ENCODE results near the gene CAPN9. TPM values are rescaled to one million over a fixed set of nuclear protein-coding genes. Genes with fewer than 3 reads are reported as not detected.

Gene CAPN9
- total RNA-seq, 6 experiments from 2014 or later = not detected

- ATAC-seq = no peak
- intact Hi-C loops (cut with DNase I) = no loop called here
- WGBS (ENCODE audit: insufficient coverage, low coverage, low lambda C conversion rate, missing lambda C conversion rate) = 82% methylated on average over 3 of the region's 4 CpGs
- no peaks in the 10 kb centered on the region for H3K36me3 ChIP-seq
- H3K9me3 ChIP-seq = no peaks in the 10 kb centered on the region
- H3K27ac ChIP-seq = no peak overlapping the region
- peaks cover 0 to 13% (median 0%) of the 10 kb centered on the region in 4 donors for H3K4me1 ChIP-seq
- DNase-seq = no peak
- no peak overlapping the region for H3K4me3 ChIP-seq
- H3K27me3 ChIP-seq = no peaks in the 10 kb centered on the region
- TF ChIP-seq, protein P1, sequence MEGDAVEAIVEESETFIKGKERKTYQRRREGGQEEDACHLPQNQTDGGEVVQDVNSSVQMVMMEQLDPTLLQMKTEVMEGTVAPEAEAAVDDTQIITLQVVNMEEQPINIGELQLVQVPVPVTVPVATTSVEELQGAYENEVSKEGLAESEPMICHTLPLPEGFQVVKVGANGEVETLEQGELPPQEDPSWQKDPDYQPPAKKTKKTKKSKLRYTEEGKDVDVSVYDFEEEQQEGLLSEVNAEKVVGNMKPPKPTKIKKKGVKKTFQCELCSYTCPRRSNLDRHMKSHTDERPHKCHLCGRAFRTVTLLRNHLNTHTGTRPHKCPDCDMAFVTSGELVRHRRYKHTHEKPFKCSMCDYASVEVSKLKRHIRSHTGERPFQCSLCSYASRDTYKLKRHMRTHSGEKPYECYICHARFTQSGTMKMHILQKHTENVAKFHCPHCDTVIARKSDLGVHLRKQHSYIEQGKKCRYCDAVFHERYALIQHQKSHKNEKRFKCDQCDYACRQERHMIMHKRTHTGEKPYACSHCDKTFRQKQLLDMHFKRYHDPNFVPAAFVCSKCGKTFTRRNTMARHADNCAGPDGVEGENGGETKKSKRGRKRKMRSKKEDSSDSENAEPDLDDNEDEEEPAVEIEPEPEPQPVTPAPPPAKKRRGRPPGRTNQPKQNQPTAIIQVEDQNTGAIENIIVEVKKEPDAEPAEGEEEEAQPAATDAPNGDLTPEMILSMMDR (IDR thresholded peaks at IDR 0.05) = no peak
- no peak for TF ChIP-seq POLR2A (IDR thresholded peaks at IDR 0.05)
Measured at GRCh38 chr1:230828421-230828820, 81.2 kb downstream of the CAPN9 start.

DNA sequence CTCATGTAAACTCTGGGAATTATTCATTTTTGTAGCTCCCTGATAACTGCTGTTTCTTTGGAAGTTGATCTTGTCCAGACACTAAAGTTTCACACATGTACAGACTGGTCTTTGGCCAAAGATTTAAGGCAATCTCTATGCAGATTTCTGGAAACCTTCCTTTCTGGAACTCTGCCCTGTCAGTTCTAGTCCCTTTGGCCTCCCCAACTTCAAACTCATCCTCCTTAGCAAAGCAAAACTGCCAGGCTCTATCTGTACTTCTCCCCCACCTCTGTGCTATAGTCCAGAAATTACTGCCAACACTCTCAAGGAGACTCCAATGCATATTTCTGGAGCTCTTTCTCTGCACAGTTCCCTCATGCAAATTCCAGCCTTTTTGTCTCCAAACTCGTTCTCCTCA is 84.6 kb downstream of the CAPN9 start:
- Histone ChIP-seq H3K27ac (no peak overlapping the region), H3K4me1 (no peaks in the 10 kb centered on the region), H3K36me3 (no peaks in the 10 kb centered on the region), H3K27me3 (no peaks in the 10 kb centered on the region), H3K9me3 (no peaks in the 10 kb centered on the region), H3K4me3 (no peak overlapping the region)
- intact Hi-C loops (cut with DNase I) = no loop called here
- no peak for ATAC-seq
- 78% methylated on average over 1 of the region's 1 CpG for WGBS (ENCODE audit: insufficient coverage, low coverage, low lambda C conversion rate, missing lambda C conversion rate)
- no peak for TF ChIP-seq POLR2A (IDR thresholded peaks at IDR 0.05)
- TF ChIP-seq, protein P1 (IDR thresholded peaks at IDR 0.05) = no peak
- DNase-seq = no peak

DNA sequence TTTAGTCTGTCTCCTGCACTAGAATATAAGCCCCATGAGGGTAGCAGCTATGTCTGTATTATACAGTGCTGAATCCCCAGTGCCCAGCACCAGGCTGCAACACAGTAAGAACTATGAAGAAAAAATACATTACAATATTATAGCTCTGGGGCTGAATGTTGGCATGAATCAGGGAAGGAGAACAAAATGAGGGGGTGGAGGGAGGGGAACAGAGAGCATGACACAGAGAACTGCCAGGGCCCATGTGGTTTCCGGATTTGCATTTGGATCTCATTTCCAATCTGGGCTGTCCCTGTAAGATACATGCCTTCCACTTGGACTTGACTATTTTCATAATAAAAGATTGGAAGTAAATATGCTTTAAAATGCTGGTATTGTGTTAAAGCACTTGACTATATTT is 85.3 kb downstream of the CAPN9 start:
- Histone ChIP-seq H3K27ac (no peak overlapping the region), H3K27me3 (no peaks in the 10 kb centered on the region), H3K9me3 (no peaks in the 10 kb centered on the region), H3K4me1 (no peaks in the 10 kb centered on the region), H3K4me3 (no peak overlapping the region), H3K36me3 (no peaks in the 10 kb centered on the region)
- ATAC-seq = no peak
- no peak for DNase-seq
- intact Hi-C loops (cut with DNase I) = no loop called here
- WGBS (ENCODE audit: insufficient coverage, low coverage, low lambda C conversion rate, missing lambda C conversion rate) = 75% methylated on average over 1 of the region's 1 CpG
- TF ChIP-seq, protein P1 (IDR thresholded peaks at IDR 0.05) = no peak
- no peak for TF ChIP-seq POLR2A (IDR thresholded peaks at IDR 0.05)

- no peaks in the 10 kb centered on the region for H3K9me3 ChIP-seq
- DNase-seq (no peak), ATAC-seq (no peak)
- H3K36me3 ChIP-seq = no peaks in the 10 kb centered on the region
- H3K4me1 ChIP-seq = no peaks in the 10 kb centered on the region
- H3K27me3 ChIP-seq = no peaks in the 10 kb centered on the region
- TF ChIP-seq, protein P1 (IDR thresholded peaks at IDR 0.05) = no peak
- no peak for TF ChIP-seq POLR2A (IDR thresholded peaks at IDR 0.05)
- WGBS (ENCODE audit: insufficient coverage, low coverage, low lambda C conversion rate, missing lambda C conversion rate) = 73% methylated on average over 3 of the region's 3 CpGs
- no peak overlapping the region for H3K4me3 ChIP-seq
- intact Hi-C loops (cut with DNase I) = no loop called here
- H3K27ac ChIP-seq = no peak overlapping the region
Measured at GRCh38 chr1:230833511-230833910, 86.3 kb downstream of the CAPN9 start.

- DNase-seq = no peak
- Histone ChIP-seq H3K36me3 (peaks cover 0 to 4% (median 0%) of the 10 kb centered on the region in 4 donors), H3K27ac (no peak overlapping the region), H3K4me1 (no peaks in the 10 kb centered on the region), H3K9me3 (no peaks in the 10 kb centered on the region), H3K4me3 (no peak overlapping the region), H3K27me3 (no peaks in the 10 kb centered on the region)
- 23% methylated on average over 3 of the region's 3 CpGs for WGBS (ENCODE audit: insufficient coverage, low coverage, low lambda C conversion rate, missing lambda C conversion rate)
- ATAC-seq = no peak
- intact Hi-C loops (cut with DNase I) = no loop called here
- TF ChIP-seq POLR2A (IDR thresholded peaks at IDR 0.05) = no peak
- TF ChIP-seq, protein P1 (IDR thresholded peaks at IDR 0.05) = no peak
Measured at GRCh38 chr1:230834292-230834691, 87.1 kb downstream of the CAPN9 start.
